Hepatocyte (in vitro differentiated cells): ENCODE data around the gene EXD3.

Source experiments
- EZH2phosphoT487 ChIP-seq: fragments of 200-600 bp; sonication (generic); IDR thresholded peaks from one replicate; pipeline ENCODE4 v1.6.1; 2018; ENCODE audit warnings: antibody characterized with exemption, mild to moderate bottlenecking, low read depth, moderate library complexity; ENCODE audit not compliant: unreplicated experiment, severe bottlenecking
- TF ChIP-seq, protein P1 (sequence below): fragments of 200-600 bp; sonication (generic); IDR thresholded peaks from 2 replicates; pipeline ENCODE4 v1.5.1; 2016; ENCODE audit warnings: antibody characterized with exemption, mild to moderate bottlenecking; ENCODE audit not compliant: poor library complexity

DNA sequence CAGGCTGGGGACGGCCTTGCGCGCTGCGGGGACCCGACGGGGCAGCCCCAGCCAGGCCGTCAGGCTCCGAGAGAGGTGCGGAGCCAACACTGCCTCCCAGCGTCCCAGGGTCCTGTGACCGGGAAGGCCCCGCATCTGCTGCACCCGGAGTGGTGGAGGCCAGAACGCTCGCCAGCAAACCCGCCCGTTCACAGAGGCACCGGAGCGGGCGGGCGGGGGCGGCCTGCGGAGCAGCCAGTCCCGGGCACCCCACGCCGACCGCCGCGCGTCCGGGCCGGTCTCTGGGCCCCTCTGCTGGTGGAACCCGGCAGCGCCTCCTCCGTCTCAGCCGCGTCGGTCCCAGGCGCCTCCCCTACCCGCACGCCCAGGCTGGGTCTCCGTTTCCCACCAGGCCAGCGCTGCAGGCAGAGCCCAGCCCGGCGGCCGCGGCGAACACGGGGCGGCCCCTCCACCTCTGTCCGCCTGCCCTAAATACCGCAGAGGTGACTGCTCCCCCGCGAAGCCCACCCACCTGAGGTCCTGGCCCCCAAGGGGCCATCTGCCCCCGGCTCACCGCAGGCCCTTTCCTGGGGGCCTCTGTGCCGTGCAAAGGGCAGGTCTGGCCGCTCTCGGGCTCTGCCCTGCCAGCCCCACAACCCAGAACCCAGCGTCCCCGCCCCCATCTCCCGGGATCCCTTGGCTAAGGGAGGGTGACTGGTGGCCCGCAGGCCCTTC lies 15.9 kb downstream of the EXD3 start:
- TF ChIP-seq, protein P1, sequence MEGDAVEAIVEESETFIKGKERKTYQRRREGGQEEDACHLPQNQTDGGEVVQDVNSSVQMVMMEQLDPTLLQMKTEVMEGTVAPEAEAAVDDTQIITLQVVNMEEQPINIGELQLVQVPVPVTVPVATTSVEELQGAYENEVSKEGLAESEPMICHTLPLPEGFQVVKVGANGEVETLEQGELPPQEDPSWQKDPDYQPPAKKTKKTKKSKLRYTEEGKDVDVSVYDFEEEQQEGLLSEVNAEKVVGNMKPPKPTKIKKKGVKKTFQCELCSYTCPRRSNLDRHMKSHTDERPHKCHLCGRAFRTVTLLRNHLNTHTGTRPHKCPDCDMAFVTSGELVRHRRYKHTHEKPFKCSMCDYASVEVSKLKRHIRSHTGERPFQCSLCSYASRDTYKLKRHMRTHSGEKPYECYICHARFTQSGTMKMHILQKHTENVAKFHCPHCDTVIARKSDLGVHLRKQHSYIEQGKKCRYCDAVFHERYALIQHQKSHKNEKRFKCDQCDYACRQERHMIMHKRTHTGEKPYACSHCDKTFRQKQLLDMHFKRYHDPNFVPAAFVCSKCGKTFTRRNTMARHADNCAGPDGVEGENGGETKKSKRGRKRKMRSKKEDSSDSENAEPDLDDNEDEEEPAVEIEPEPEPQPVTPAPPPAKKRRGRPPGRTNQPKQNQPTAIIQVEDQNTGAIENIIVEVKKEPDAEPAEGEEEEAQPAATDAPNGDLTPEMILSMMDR = peak; percentile 68
- TF ChIP-seq EZH2phosphoT487 = no peak
